ENCODE results near the gene VAT1L.

Gene VAT1L

GRCh38 chr16:77951788-77952187, 163.4 kb downstream of the VAT1L start:
- Histone ChIP-seq H3K27me3 (ENCODE audit: insufficient read depth, low read length) (no peaks in the 10 kb centered on the region), H3K4me3 (ENCODE audit: low read depth, low read length) (no peak overlapping the region), H2AFZ (ENCODE audit: low read length, unreplicated experiment) (no peak overlapping the region), H3K4me1 (ENCODE audit: control insufficient read depth, insufficient read depth, low read length, unreplicated experiment) (no peaks in the 10 kb centered on the region), H3K79me2 (ENCODE audit: control insufficient read depth, insufficient read depth, low read length, unreplicated experiment) (no peaks in the 10 kb centered on the region), H3K27ac (ENCODE audit: low read depth, low read length) (no peak overlapping the region), H3K36me3 (ENCODE audit: insufficient read depth, low read length) (no peaks in the 10 kb centered on the region)

- H2AFZ ChIP-seq (ENCODE audit: low read length, unreplicated experiment) = no peak overlapping the region
- no peaks in the 10 kb centered on the region for H3K27me3 ChIP-seq (ENCODE audit: insufficient read depth, low read length)
Measured at GRCh38 chr16:77955127-77955526, 166.8 kb downstream of the VAT1L start.

GRCh38 chr16:77956231-77956630, 167.9 kb downstream of the VAT1L start:
- H3K36me3 ChIP-seq (ENCODE audit: insufficient read depth, low read length) = no peaks in the 10 kb centered on the region
- no peak overlapping the region for H3K27ac ChIP-seq (ENCODE audit: low read depth, low read length)
- no peaks in the 10 kb centered on the region for H3K27me3 ChIP-seq (ENCODE audit: insufficient read depth, low read length)
- no peak overlapping the region for H3K4me3 ChIP-seq (ENCODE audit: low read depth, low read length)
- no peaks in the 10 kb centered on the region for H3K79me2 ChIP-seq (ENCODE audit: control insufficient read depth, insufficient read depth, low read length, unreplicated experiment)
- H2AFZ ChIP-seq (ENCODE audit: low read length, unreplicated experiment) = no peak overlapping the region
- H3K4me1 ChIP-seq (ENCODE audit: control insufficient read depth, insufficient read depth, low read length, unreplicated experiment) = no peaks in the 10 kb centered on the region

More at GRCh38 chr16:77955127-77955526, 166.8 kb downstream of the VAT1L start:
- no peaks in the 10 kb centered on the region for H3K79me2 ChIP-seq (ENCODE audit: control insufficient read depth, insufficient read depth, low read length, unreplicated experiment)
- no peak overlapping the region for H3K27ac ChIP-seq (ENCODE audit: low read depth, low read length)
- no peaks in the 10 kb centered on the region for H3K36me3 ChIP-seq (ENCODE audit: insufficient read depth, low read length)
- H3K4me1 ChIP-seq (ENCODE audit: control insufficient read depth, insufficient read depth, low read length, unreplicated experiment) = no peaks in the 10 kb centered on the region
- no peak overlapping the region for H3K4me3 ChIP-seq (ENCODE audit: low read depth, low read length)

- Histone ChIP-seq H3K27ac (ENCODE audit: low read depth, low read length) (no peak overlapping the region), H3K4me3 (ENCODE audit: low read depth, low read length) (no peak overlapping the region), H2AFZ (ENCODE audit: low read length, unreplicated experiment) (no peak overlapping the region), H3K4me1 (ENCODE audit: control insufficient read depth, insufficient read depth, low read length, unreplicated experiment) (no peaks in the 10 kb centered on the region), H3K27me3 (ENCODE audit: insufficient read depth, low read length) (no peaks in the 10 kb centered on the region), H3K79me2 (ENCODE audit: control insufficient read depth, insufficient read depth, low read length, unreplicated experiment) (no peaks in the 10 kb centered on the region), H3K36me3 (ENCODE audit: insufficient read depth, low read length) (no peaks in the 10 kb centered on the region)
Measured at GRCh38 chr16:77960766-77961165, 172.4 kb downstream of the VAT1L start.

- Histone ChIP-seq H3K36me3 (ENCODE audit: insufficient read depth, low read length) (no peaks in the 10 kb centered on the region), H3K4me3 (ENCODE audit: low read depth, low read length) (no peak overlapping the region), H3K27me3 (ENCODE audit: insufficient read depth, low read length) (no peaks in the 10 kb centered on the region), H3K27ac (ENCODE audit: low read depth, low read length) (no peak overlapping the region), H2AFZ (ENCODE audit: low read length, unreplicated experiment) (no peak overlapping the region), H3K79me2 (ENCODE audit: control insufficient read depth, insufficient read depth, low read length, unreplicated experiment) (no peaks in the 10 kb centered on the region), H3K4me1 (ENCODE audit: control insufficient read depth, insufficient read depth, low read length, unreplicated experiment) (no peaks in the 10 kb centered on the region)
Measured at GRCh38 chr16:77961814-77962213, 173.4 kb downstream of the VAT1L start.

DNA sequence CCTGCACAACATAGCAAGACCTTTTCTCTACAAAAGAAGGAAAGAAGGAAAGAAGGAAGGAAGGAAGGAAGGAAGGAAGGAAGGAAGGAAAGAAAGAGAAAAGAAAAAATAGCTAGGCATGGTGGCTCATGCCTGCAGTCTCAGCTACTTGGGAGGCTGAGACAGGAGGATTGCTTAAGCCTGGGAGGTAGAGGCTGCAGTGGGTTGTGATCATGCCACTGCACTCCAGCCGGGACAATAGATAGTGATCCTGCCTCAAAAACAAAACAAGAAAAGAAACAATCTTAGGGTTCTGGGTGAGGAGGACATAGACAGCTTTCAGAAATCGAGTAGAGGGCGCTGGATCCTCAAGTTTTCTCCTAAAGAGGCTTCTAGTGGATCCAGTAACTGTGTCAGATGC, 174.3 kb downstream of the VAT1L start:
- Histone ChIP-seq H3K79me2 (ENCODE audit: control insufficient read depth, insufficient read depth, low read length, unreplicated experiment) (no peaks in the 10 kb centered on the region), H3K27me3 (ENCODE audit: insufficient read depth, low read length) (no peaks in the 10 kb centered on the region), H3K4me1 (ENCODE audit: control insufficient read depth, insufficient read depth, low read length, unreplicated experiment) (no peaks in the 10 kb centered on the region), H3K36me3 (ENCODE audit: insufficient read depth, low read length) (no peaks in the 10 kb centered on the region), H3K27ac (ENCODE audit: low read depth, low read length) (no peak overlapping the region), H2AFZ (ENCODE audit: low read length, unreplicated experiment) (no peak overlapping the region), H3K4me3 (ENCODE audit: low read depth, low read length) (no peak overlapping the region)

- no peak overlapping the region for H3K4me3 ChIP-seq (ENCODE audit: low read depth, low read length)
- no peaks in the 10 kb centered on the region for H3K4me1 ChIP-seq (ENCODE audit: control insufficient read depth, insufficient read depth, low read length, unreplicated experiment)
- H3K36me3 ChIP-seq (ENCODE audit: insufficient read depth, low read length) = no peaks in the 10 kb centered on the region
- no peak overlapping the region for H3K27ac ChIP-seq (ENCODE audit: low read depth, low read length)
- no peaks in the 10 kb centered on the region for H3K79me2 ChIP-seq (ENCODE audit: control insufficient read depth, insufficient read depth, low read length, unreplicated experiment)
- no peak overlapping the region for H2AFZ ChIP-seq (ENCODE audit: low read length, unreplicated experiment)
- no peaks in the 10 kb centered on the region for H3K27me3 ChIP-seq (ENCODE audit: insufficient read depth, low read length)
Measured at GRCh38 chr16:77963185-77964044, 175.1 kb downstream of the VAT1L start.

DNA sequence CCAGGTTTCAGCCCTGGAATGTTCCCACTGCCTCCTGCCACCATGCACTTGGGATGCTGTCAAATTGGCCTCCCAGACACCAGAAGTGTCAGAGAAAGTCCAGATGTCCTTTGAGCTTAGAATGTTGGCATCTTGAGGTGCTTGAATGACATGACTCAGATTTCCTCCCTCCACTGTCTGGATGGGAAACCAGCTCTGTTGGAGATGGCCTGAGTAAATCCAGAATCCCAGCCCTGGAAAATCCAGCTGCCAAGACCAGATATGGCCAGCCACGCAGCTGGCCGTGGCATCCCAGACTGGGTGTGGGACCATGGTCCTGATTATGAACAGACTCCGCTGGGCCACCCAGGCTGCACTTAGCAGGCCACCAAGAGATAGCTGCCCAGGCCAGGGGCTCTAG, 177.0 kb downstream of the VAT1L start:
- H3K4me1 ChIP-seq (ENCODE audit: control insufficient read depth, insufficient read depth, low read length, unreplicated experiment) = no peaks in the 10 kb centered on the region
- no peak overlapping the region for H2AFZ ChIP-seq (ENCODE audit: low read length, unreplicated experiment)
- H3K27ac ChIP-seq (ENCODE audit: low read depth, low read length) = no peak overlapping the region
- H3K27me3 ChIP-seq (ENCODE audit: insufficient read depth, low read length) = no peaks in the 10 kb centered on the region
- no peak overlapping the region for H3K4me3 ChIP-seq (ENCODE audit: low read depth, low read length)
- no peaks in the 10 kb centered on the region for H3K36me3 ChIP-seq (ENCODE audit: insufficient read depth, low read length)
- H3K79me2 ChIP-seq (ENCODE audit: control insufficient read depth, insufficient read depth, low read length, unreplicated experiment) = no peaks in the 10 kb centered on the region

DNA sequence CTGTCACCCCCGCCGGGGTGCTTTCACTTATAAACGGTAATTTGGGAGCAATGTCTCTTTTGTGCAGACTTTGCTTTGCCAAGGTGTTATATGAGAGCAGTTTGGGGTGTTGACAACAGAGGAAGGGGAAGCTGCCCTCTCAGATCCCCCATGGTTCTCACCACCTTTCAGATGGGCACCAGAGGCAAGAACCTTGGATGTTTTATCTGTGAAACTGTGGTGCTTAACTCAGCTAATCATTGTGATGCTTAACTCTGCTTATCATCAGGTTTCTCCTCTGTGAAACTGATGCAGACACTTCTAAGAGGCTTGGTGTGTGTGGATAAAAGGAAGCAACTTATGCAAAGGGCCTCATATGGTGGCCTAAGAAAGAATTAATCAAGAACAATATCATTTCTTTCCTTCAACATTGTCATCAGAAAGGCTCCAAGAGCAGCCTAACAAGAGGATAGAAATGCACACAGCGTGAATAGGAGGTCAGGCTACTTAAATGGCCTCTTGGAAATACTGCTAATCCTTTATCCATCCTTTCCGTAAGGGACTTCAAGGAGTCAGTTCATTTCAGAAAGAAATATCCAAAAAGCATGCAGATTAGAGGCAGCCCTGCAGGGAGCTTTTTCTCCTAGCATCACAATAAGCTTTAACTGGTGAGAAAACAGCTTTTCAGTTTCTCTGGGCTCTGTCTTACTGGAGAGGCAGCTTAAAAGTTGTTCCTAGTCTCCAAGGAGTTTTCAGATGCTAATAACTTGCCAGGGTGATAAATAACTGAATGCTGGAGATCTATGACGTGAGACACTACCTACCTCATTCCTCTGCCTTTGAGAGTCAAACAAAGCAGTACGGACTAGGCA, 178.9 kb downstream of the VAT1L start:
- Histone ChIP-seq H2AFZ (ENCODE audit: low read length, unreplicated experiment) (no peak overlapping the region), H3K4me1 (ENCODE audit: control insufficient read depth, insufficient read depth, low read length, unreplicated experiment) (no peaks in the 10 kb centered on the region), H3K4me3 (ENCODE audit: low read depth, low read length) (no peak overlapping the region), H3K27me3 (ENCODE audit: insufficient read depth, low read length) (no peaks in the 10 kb centered on the region), H3K27ac (ENCODE audit: low read depth, low read length) (no peak overlapping the region), H3K36me3 (ENCODE audit: insufficient read depth, low read length) (no peaks in the 10 kb centered on the region), H3K79me2 (ENCODE audit: control insufficient read depth, insufficient read depth, low read length, unreplicated experiment) (no peaks in the 10 kb centered on the region)

DNA sequence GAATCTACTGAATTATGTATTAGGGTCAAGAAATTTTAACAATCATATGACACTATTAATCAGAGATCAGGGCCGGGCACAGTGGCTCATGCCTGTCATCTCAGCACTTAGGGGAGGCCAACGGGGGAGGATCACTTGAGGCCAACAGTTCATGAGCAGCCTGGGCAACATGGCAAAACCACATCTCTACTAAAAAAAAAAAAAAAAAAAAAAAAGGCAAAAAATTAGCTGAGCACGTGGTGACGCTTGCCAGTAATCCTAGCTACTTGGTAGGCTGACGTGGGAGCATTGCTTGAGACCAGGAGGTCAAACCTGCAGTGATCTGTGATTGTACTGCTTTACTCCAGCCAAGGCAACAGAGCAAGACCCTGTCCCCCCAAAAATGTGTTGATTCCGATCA, 181.5 kb downstream of the VAT1L start:
- Histone ChIP-seq H3K27me3 (ENCODE audit: insufficient read depth, low read length) (no peaks in the 10 kb centered on the region), H3K4me1 (ENCODE audit: control insufficient read depth, insufficient read depth, low read length, unreplicated experiment) (no peaks in the 10 kb centered on the region), H3K79me2 (ENCODE audit: control insufficient read depth, insufficient read depth, low read length, unreplicated experiment) (no peaks in the 10 kb centered on the region), H3K4me3 (ENCODE audit: low read depth, low read length) (no peak overlapping the region), H3K36me3 (ENCODE audit: insufficient read depth, low read length) (no peaks in the 10 kb centered on the region), H2AFZ (ENCODE audit: low read length, unreplicated experiment) (no peak overlapping the region), H3K27ac (ENCODE audit: low read depth, low read length) (no peak overlapping the region)
